HEK293 (cell line): ENCODE results near the gene UBE2C.

Experiments
- REPIN1 ChIP-seq: fragments of 450-650 bp; formaldehyde crosslinking; IDR thresholded peaks from 2 replicates; pipeline ENCODE4 v1.5.1; 2017; ENCODE audit warnings: missing biosample characterization, missing genetic modification characterization, low read depth
- SP2 ChIP-seq: fragments of 450-650 bp; formaldehyde crosslinking; IDR thresholded peaks from 2 replicates; pipeline ENCODE4 v1.5.1; 2016; ENCODE audit warnings: missing biosample characterization, missing genetic modification characterization
- TRIM28 ChIP-seq: IDR thresholded peaks from 2 replicates; pipeline ENCODE4 v1.6.1; 2011; ENCODE audit warnings: low read length, control low read depth, borderline replicate concordance
- ZNF155 ChIP-seq: fragments of 450-650 bp; formaldehyde crosslinking; IDR thresholded peaks from 2 replicates; pipeline ENCODE4 v1.5.1; 2016; ENCODE audit warnings: missing biosample characterization, missing genetic modification characterization
- ZNF239 ChIP-seq: fragments of 450-650 bp; formaldehyde crosslinking; IDR thresholded peaks from 2 replicates; pipeline ENCODE4 v1.5.1; 2016; ENCODE audit warnings: missing biosample characterization, missing genetic modification characterization
- TF ChIP-seq, protein P1 (sequence below): fragments of 450-650 bp; formaldehyde crosslinking; IDR thresholded peaks from 2 replicates; pipeline ENCODE4 v1.5.1; 2016; ENCODE audit warnings: missing biosample characterization, missing genetic modification characterization
- TF ChIP-seq, protein P2 (sequence below): fragments of 450-650 bp; formaldehyde crosslinking; IDR thresholded peaks from 2 replicates; pipeline ENCODE4 v1.5.1; 2016; ENCODE audit warnings: missing biosample characterization, missing genetic modification characterization
- TF ChIP-seq, protein P3 (sequence below): fragments of 450-650 bp; formaldehyde crosslinking; IDR thresholded peaks from 2 replicates; pipeline ENCODE4 v1.5.1; 2016; ENCODE audit warnings: missing biosample characterization, missing genetic modification characterization
- TF ChIP-seq, protein P4 (sequence below): fragments of 450-650 bp; formaldehyde crosslinking; IDR thresholded peaks from 2 replicates; pipeline ENCODE4 v1.5.1; 2016; ENCODE audit warnings: missing biosample characterization, missing genetic modification characterization
- TF ChIP-seq, protein P5 (sequence below): fragments of 450-650 bp; formaldehyde crosslinking; IDR thresholded peaks from 2 replicates; pipeline ENCODE4 v1.5.0; 2017; ENCODE audit warnings: missing biosample characterization, missing genetic modification characterization, borderline replicate concordance
- TF ChIP-seq, protein P6 (sequence below): fragments of 450-650 bp; formaldehyde crosslinking; IDR thresholded peaks from 2 replicates; pipeline ENCODE4 v1.5.1; 2016; ENCODE audit warnings: missing biosample characterization, missing genetic modification characterization
- TF ChIP-seq, protein P7 (sequence below): sonication (generic); formaldehyde crosslinking; IDR thresholded peaks from 2 replicates; pipeline ENCODE4 v1.8.1; 2022; ENCODE audit warnings: mild to moderate bottlenecking, moderate library complexity, missing genetic modification reagents
- TF ChIP-seq, protein P8 (sequence below): fragments of 450-650 bp; formaldehyde crosslinking; IDR thresholded peaks from 2 replicates; pipeline ENCODE4 v1.5.1; 2016; ENCODE audit warnings: missing biosample characterization, missing genetic modification characterization

DNA sequence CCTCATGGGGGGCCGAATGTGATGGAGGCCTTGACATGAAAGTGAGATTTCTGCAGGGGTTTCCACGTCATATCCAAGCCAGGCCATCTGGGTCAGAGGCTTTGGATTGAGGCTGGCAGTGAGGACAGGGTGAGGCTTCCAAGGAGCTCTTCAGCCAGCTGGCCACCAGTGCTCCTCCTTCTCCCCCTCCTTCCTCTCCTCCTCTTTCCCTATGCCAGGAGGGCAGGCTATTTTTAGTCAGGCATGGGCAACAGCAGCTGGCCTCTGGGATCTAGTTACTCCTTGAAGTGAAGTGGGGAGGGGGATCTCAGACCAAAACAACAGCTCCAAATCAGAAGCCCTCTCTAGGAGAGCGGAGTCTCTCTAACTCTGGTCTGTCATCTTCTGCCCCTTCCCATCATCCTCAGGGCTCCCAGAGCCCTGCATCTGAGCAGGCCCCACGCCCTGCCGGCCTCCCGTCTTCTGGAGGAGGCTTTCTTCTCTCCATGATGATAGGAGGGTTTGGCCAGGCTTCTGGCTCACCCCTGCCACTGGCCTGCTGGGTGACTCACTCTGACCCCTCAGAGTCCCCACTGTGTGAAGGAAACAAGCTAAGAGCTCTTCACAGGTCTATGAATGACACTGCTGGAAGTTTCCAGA lies 14.1 kb downstream of the UBE2C start:
- TF ChIP-seq, protein P1, sequence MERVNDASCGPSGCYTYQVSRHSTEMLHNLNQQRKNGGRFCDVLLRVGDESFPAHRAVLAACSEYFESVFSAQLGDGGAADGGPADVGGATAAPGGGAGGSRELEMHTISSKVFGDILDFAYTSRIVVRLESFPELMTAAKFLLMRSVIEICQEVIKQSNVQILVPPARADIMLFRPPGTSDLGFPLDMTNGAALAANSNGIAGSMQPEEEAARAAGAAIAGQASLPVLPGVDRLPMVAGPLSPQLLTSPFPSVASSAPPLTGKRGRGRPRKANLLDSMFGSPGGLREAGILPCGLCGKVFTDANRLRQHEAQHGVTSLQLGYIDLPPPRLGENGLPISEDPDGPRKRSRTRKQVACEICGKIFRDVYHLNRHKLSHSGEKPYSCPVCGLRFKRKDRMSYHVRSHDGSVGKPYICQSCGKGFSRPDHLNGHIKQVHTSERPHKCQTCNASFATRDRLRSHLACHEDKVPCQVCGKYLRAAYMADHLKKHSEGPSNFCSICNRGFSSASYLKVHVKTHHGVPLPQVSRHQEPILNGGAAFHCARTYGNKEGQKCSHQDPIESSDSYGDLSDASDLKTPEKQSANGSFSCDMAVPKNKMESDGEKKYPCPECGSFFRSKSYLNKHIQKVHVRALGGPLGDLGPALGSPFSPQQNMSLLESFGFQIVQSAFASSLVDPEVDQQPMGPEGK (tag by site-specific recombination): no peak
- TF ChIP-seq, protein P2, sequence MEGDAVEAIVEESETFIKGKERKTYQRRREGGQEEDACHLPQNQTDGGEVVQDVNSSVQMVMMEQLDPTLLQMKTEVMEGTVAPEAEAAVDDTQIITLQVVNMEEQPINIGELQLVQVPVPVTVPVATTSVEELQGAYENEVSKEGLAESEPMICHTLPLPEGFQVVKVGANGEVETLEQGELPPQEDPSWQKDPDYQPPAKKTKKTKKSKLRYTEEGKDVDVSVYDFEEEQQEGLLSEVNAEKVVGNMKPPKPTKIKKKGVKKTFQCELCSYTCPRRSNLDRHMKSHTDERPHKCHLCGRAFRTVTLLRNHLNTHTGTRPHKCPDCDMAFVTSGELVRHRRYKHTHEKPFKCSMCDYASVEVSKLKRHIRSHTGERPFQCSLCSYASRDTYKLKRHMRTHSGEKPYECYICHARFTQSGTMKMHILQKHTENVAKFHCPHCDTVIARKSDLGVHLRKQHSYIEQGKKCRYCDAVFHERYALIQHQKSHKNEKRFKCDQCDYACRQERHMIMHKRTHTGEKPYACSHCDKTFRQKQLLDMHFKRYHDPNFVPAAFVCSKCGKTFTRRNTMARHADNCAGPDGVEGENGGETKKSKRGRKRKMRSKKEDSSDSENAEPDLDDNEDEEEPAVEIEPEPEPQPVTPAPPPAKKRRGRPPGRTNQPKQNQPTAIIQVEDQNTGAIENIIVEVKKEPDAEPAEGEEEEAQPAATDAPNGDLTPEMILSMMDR (tag by site-specific recombination): no peak
- TF ChIP-seq SP2: no peak
- TF ChIP-seq TRIM28: no peak
- TF ChIP-seq, protein P3, sequence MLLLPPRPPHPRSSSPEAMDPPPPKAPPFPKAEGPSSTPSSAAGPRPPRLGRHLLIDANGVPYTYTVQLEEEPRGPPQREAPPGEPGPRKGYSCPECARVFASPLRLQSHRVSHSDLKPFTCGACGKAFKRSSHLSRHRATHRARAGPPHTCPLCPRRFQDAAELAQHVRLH (tag by site-specific recombination): no peak
- TF ChIP-seq, protein P4, sequence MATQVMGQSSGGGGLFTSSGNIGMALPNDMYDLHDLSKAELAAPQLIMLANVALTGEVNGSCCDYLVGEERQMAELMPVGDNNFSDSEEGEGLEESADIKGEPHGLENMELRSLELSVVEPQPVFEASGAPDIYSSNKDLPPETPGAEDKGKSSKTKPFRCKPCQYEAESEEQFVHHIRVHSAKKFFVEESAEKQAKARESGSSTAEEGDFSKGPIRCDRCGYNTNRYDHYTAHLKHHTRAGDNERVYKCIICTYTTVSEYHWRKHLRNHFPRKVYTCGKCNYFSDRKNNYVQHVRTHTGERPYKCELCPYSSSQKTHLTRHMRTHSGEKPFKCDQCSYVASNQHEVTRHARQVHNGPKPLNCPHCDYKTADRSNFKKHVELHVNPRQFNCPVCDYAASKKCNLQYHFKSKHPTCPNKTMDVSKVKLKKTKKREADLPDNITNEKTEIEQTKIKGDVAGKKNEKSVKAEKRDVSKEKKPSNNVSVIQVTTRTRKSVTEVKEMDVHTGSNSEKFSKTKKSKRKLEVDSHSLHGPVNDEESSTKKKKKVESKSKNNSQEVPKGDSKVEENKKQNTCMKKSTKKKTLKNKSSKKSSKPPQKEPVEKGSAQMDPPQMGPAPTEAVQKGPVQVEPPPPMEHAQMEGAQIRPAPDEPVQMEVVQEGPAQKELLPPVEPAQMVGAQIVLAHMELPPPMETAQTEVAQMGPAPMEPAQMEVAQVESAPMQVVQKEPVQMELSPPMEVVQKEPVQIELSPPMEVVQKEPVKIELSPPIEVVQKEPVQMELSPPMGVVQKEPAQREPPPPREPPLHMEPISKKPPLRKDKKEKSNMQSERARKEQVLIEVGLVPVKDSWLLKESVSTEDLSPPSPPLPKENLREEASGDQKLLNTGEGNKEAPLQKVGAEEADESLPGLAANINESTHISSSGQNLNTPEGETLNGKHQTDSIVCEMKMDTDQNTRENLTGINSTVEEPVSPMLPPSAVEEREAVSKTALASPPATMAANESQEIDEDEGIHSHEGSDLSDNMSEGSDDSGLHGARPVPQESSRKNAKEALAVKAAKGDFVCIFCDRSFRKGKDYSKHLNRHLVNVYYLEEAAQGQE: no peak
- TF ChIP-seq, protein P5, sequence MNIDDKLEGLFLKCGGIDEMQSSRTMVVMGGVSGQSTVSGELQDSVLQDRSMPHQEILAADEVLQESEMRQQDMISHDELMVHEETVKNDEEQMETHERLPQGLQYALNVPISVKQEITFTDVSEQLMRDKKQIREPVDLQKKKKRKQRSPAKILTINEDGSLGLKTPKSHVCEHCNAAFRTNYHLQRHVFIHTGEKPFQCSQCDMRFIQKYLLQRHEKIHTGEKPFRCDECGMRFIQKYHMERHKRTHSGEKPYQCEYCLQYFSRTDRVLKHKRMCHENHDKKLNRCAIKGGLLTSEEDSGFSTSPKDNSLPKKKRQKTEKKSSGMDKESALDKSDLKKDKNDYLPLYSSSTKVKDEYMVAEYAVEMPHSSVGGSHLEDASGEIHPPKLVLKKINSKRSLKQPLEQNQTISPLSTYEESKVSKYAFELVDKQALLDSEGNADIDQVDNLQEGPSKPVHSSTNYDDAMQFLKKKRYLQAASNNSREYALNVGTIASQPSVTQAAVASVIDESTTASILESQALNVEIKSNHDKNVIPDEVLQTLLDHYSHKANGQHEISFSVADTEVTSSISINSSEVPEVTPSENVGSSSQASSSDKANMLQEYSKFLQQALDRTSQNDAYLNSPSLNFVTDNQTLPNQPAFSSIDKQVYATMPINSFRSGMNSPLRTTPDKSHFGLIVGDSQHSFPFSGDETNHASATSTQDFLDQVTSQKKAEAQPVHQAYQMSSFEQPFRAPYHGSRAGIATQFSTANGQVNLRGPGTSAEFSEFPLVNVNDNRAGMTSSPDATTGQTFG: no peak
- TF ChIP-seq, protein P6, sequence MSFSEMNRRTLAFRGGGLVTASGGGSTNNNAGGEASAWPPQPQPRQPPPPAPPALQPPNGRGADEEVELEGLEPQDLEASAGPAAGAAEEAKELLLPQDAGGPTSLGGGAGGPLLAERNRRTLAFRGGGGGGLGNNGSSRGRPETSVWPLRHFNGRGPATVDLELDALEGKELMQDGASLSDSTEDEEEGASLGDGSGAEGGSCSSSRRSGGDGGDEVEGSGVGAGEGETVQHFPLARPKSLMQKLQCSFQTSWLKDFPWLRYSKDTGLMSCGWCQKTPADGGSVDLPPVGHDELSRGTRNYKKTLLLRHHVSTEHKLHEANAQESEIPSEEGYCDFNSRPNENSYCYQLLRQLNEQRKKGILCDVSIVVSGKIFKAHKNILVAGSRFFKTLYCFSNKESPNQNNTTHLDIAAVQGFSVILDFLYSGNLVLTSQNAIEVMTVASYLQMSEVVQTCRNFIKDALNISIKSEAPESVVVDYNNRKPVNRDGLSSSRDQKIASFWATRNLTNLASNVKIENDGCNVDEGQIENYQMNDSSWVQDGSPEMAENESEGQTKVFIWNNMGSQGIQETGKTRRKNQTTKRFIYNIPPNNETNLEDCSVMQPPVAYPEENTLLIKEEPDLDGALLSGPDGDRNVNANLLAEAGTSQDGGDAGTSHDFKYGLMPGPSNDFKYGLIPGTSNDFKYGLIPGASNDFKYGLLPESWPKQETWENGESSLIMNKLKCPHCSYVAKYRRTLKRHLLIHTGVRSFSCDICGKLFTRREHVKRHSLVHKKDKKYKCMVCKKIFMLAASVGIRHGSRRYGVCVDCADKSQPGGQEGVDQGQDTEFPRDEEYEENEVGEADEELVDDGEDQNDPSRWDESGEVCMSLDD: no peak
- TF ChIP-seq, protein P7, sequence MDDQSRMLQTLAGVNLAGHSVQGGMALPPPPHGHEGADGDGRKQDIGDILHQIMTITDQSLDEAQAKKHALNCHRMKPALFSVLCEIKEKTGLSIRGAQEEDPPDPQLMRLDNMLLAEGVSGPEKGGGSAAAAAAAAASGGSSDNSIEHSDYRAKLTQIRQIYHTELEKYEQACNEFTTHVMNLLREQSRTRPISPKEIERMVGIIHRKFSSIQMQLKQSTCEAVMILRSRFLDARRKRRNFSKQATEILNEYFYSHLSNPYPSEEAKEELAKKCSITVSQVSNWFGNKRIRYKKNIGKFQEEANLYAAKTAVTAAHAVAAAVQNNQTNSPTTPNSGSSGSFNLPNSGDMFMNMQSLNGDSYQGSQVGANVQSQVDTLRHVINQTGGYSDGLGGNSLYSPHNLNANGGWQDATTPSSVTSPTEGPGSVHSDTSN (CRISPR knock-in tag): no peak
- TF ChIP-seq, protein P8, sequence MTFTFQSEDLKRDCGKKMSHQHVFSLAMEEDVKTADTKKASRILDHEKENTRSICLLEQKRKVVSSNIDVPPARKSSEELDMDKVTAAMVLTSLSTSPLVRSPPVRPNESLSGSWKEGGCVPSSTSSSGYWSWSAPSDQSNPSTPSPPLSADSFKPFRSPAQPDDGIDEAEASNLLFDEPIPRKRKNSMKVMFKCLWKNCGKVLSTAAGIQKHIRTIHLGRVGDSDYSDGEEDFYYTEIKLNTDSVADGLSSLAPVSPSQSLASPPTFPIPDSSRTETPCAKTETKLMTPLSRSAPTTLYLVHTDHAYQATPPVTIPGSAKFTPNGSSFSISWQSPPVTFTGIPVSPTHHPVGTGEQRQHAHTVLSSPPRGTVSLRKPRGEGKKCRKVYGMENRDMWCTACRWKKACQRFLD (tag by site-specific recombination): no peak
- no peak for TF ChIP-seq ZNF155 (tag by site-specific recombination)
- TF ChIP-seq REPIN1 (tag by site-specific recombination): no peak
- no peak for TF ChIP-seq ZNF239
